Peyer's patch (tissue), 4 donors: ENCODE measurements around the gene CDSN. TPM values are rescaled to one million over a fixed set of nuclear protein-coding genes. Genes with fewer than 3 reads are reported as not detected.

Experiments
- DNase-seq, 3 donors: peaks; one replicate each; pipeline ENCODE4 v3.0.0-alpha.2; 2017 to 2019
- H3K27ac ChIP-seq, 4 donors: fragments of 200-600 bp; sonication (generic); one replicate each; pipeline ENCODE4 v1.5.1; 2016 to 2019
- H3K27me3 ChIP-seq, 2 donors: fragments of 200-600 bp; sonication (generic); one replicate each; pipeline ENCODE4 v1.5.1; 2019
- H3K36me3 ChIP-seq, 3 donors: fragments of 200-600 bp; sonication (generic); one replicate each; pipeline ENCODE4 v1.5.1; 2016 to 2019
- H3K4me1 ChIP-seq, 4 donors: fragments of 200-600 bp; sonication (generic); one replicate each; pipeline ENCODE4 v1.5.1; 2016 to 2019
- H3K4me3 ChIP-seq, 4 donors: fragments of 200-600 bp; sonication (generic); 1 replicate in 3 of 4; 2 replicates in 1 of 4; pipeline ENCODE4 v1.5.1; 2016 to 2019; ENCODE audit warnings: mild to moderate bottlenecking in 1 of 4
- H3K9me3 ChIP-seq, 4 donors: fragments of 200-600 bp; sonication (generic); one replicate each; pipeline ENCODE4 v1.5.1; 2016 to 2019; ENCODE audit warnings: mild to moderate bottlenecking in 1 of 4
- POLR2A ChIP-seq, 2 donors: fragments of 450-650 bp; IDR thresholded peaks; one replicate each; pipeline ENCODE4 v1.5.1; 2017; ENCODE audit warnings: antibody characterized with exemption in 2 of 2, mild to moderate bottlenecking in 2 of 2, moderate library complexity in 2 of 2
- total RNA-seq, 4 donors: library from RNA; depleted of rRNA; stranded (reverse); fragments of >200 nt; gene quantifications; one replicate each; pipeline ENCODE4 v1.1.0, GENCODE V29; 2016
- TF ChIP-seq, protein P1 (sequence below), 6 experiments: fragments of 450-650 bp in 4 of 6; fragments of 200-600 bp in 2 of 6; sonication (generic) in 1 of 6; IDR thresholded peaks; one replicate each; pipeline ENCODE4 v1.5.1; 2017 to 2019; ENCODE audit warnings: antibody characterized with exemption in 6 of 6, mild to moderate bottlenecking in 3 of 6, moderate library complexity in 1 of 6

CDSN gene
- total RNA-seq, 4 donors from 2014 or later = 0.54 TPM; not detected in 3

DNA sequence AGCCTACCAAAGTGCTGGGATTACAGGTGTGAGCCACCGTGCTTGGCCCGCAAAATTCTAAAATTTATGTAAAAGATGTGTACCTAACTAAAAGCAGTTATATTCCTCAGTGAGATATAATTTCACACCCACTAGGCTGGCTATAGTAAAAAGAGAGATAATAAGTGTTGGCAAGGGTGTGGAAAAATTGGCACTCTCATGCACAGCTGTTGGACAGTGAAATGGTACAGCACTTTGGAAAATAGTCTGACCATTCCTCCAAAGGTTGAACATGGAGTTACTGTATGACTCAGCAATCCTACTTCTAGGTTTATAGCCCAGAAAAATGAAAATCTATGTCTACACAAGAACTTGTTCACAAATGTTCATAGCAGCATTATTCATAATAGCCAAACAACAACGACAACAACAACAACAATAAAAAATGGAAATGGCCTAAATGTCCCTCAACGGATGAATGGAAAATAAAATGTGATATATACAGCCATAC lies 21.8 kb downstream of the CDSN start:
- no peaks in the 10 kb centered on the region for H3K36me3 ChIP-seq
- H3K4me3 ChIP-seq = no peak overlapping the region
- H3K9me3 ChIP-seq = no peaks in the 10 kb centered on the region
- H3K27me3 ChIP-seq = no peaks in the 10 kb centered on the region
- TF ChIP-seq, protein P1, sequence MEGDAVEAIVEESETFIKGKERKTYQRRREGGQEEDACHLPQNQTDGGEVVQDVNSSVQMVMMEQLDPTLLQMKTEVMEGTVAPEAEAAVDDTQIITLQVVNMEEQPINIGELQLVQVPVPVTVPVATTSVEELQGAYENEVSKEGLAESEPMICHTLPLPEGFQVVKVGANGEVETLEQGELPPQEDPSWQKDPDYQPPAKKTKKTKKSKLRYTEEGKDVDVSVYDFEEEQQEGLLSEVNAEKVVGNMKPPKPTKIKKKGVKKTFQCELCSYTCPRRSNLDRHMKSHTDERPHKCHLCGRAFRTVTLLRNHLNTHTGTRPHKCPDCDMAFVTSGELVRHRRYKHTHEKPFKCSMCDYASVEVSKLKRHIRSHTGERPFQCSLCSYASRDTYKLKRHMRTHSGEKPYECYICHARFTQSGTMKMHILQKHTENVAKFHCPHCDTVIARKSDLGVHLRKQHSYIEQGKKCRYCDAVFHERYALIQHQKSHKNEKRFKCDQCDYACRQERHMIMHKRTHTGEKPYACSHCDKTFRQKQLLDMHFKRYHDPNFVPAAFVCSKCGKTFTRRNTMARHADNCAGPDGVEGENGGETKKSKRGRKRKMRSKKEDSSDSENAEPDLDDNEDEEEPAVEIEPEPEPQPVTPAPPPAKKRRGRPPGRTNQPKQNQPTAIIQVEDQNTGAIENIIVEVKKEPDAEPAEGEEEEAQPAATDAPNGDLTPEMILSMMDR (IDR thresholded peaks at IDR 0.05) = no peak
- TF ChIP-seq POLR2A (IDR thresholded peaks at IDR 0.05) = no peak
- no peak for DNase-seq
- H3K27ac ChIP-seq = no peak overlapping the region
- H3K4me1 ChIP-seq = peaks cover 0 to 4% (median 0%) of the 10 kb centered on the region in 4 donors

DNA sequence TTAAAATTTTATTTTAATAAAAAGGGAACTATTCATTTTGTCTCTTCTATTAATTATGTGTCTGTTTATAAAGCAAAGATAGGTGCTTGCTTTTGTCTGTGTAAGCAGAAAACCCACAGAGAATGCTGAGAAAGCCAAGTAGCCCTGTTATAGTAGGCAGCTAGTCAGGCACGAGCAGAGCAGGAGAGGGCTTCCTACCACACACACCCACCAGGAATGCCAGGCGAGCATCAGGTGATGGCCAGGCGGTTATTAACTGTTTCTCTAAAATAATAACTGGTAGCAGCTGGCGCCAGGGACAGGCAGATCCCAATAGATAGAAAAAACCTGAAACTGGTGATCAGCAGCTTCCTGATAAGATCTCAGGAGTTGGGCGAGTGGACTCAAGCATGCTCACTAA lies 23.6 kb downstream of the CDSN start:
- H3K4me3 ChIP-seq = no peak overlapping the region
- TF ChIP-seq, protein P1 (IDR thresholded peaks at IDR 0.05) = no peak
- TF ChIP-seq POLR2A (IDR thresholded peaks at IDR 0.05) = no peak
- no peaks in the 10 kb centered on the region for H3K36me3 ChIP-seq
- H3K27ac ChIP-seq = no peak overlapping the region
- no peaks in the 10 kb centered on the region for H3K9me3 ChIP-seq
- peaks cover 0 to 4% (median 0%) of the 10 kb centered on the region in 4 donors for H3K4me1 ChIP-seq
- H3K27me3 ChIP-seq = no peaks in the 10 kb centered on the region
- DNase-seq = no peak

DNA sequence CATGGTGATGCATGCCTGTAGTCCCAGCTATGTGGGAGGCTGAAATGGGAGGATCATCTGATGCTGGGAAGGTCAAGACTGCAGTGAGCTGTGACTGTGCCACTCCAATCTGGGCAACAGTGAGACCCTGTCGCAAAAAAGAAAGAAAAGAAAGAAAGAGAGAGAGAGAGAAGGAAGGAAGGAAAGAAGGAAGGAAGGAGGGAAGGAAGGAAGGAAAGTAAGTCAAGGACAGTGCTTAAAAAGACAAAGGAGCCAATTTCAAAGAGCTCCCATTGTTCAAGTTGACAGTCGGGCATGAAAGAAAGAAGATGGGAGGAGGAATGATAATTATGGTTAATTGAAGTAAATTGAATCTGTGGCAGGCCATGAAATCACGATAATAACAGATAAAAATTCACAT lies 24.0 kb downstream of the CDSN start:
- TF ChIP-seq, protein P1 (IDR thresholded peaks at IDR 0.05) = no peak
- no peak for TF ChIP-seq POLR2A (IDR thresholded peaks at IDR 0.05)
- Histone ChIP-seq H3K4me3 (no peak overlapping the region), H3K36me3 (no peaks in the 10 kb centered on the region), H3K27ac (no peak overlapping the region), H3K27me3 (no peaks in the 10 kb centered on the region), H3K4me1 (peaks cover 0 to 4% (median 0%) of the 10 kb centered on the region in 4 donors), H3K9me3 (no peaks in the 10 kb centered on the region)
- DNase-seq = no peak

DNA sequence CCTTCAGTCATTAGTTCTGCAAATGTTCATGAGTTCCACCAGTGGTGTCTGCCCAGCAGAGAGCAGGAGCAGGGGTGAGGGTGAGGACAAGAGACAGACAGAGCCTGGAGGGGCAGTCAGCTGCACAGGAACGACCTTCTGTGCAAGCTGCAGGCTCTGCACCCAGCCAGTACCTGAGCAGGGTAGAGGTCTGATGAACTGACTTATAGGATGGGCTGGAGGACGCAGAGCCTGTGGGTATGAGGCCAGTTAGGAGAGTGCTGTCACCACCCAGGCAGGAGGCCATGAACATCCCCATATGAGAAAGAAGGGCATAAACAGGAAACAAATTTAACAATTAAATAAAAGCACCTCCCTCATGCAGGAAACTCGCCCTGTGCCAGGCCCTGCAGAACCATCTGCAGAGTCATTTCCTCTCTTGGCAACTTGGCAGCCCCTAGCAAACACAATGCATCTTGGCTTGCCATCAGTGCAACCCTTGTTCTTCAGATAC lies 25.8 kb downstream of the CDSN start:
- peak in 2 of 3 donors; percentile 50 to 65 for DNase-seq
- TF ChIP-seq POLR2A (IDR thresholded peaks at IDR 0.05) = no peak
- TF ChIP-seq, protein P1 (IDR thresholded peaks at IDR 0.05) = no peak
- Histone ChIP-seq H3K4me3 (no peak overlapping the region), H3K4me1 (peaks cover 0 to 4% (median 0%) of the 10 kb centered on the region in 4 donors), H3K27ac (peak overlapping the region in 2 of 4 donors; percentile 35 to 61), H3K27me3 (no peaks in the 10 kb centered on the region), H3K36me3 (no peaks in the 10 kb centered on the region), H3K9me3 (no peaks in the 10 kb centered on the region)

DNA sequence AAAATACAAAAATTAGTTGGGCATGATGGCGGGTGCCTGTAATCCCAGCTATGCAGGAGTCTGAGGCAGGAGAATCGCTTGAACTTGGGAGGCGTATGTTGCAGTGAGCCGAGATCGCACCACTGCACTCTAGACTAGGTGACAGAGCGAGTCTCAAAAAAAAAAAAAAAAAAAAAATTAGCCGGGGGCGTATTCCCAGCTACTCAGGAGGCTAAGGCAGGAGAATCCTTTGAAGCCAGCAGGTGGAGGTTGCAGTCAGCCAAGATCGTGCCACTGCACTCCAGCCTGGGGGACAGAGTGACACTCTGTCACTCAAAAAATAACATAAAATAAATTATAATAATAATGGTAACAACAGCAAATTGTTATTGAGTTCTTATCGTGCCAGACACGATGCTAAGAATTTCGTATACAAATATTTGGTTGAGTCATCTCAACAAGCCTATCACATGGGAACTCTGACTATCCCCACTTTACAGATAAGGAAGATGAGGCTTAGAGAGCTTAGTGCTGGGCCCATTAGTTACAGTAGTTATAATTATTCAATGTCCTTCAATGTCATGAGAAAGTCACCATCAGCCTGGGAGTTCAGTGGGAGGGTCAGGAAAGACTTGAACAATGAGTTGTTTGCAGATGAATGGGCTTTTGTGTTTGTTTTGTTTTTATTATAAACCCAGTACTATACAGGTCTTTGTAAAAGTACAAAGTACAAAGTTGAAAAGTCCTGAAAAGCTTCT lies 27.3 kb downstream of the CDSN start:
- TF ChIP-seq, protein P1 (IDR thresholded peaks at IDR 0.05) = no peak
- TF ChIP-seq POLR2A (IDR thresholded peaks at IDR 0.05) = no peak
- H3K4me3 ChIP-seq = no peak overlapping the region
- H3K36me3 ChIP-seq = no peaks in the 10 kb centered on the region
- H3K27me3 ChIP-seq = no peaks in the 10 kb centered on the region
- no peak overlapping the region for H3K27ac ChIP-seq
- DNase-seq = no peak
- H3K9me3 ChIP-seq = no peaks in the 10 kb centered on the region
- peaks cover 0 to 4% (median 0%) of the 10 kb centered on the region in 4 donors for H3K4me1 ChIP-seq
